ENCODE measurements around the gene FAM13B.
"Not testable (repeated sequence)": the region's sequence is repeated elsewhere in the genome, so short reads cannot be mapped to it uniquely, and the experiment has no call there.

FAM13B gene

GRCh38 chr5:138026793-138027192 lies 6.1 kb downstream of the FAM13B start:
- H3K9me3 ChIP-seq (ENCODE audit: control insufficient read depth, insufficient read depth, low read length); H3K36me3 ChIP-seq (ENCODE audit: insufficient read depth, low read length); H3K9ac ChIP-seq (ENCODE audit: low read depth, low read length); H3K4me1 ChIP-seq (ENCODE audit: insufficient read depth, low read length): not testable (repeated sequence)

- H3K36me3 ChIP-seq (ENCODE audit: insufficient read depth, low read length): no peaks in the 10 kb centered on the region
- no peaks in the 10 kb centered on the region; the same call in 1 of the 2 replicates for H3K4me1 ChIP-seq (ENCODE audit: insufficient read depth, low read length)
- H3K9me3 ChIP-seq (ENCODE audit: control insufficient read depth, insufficient read depth, low read length): no peaks in the 10 kb centered on the region
- H3K9ac ChIP-seq (ENCODE audit: low read depth, low read length): no peak overlapping the region
Observed at GRCh38 chr5:138025285-138025684, 7.6 kb downstream of the FAM13B start.

GRCh38 chr5:138024117-138024516 lies 8.8 kb downstream of the FAM13B start:
- Histone ChIP-seq H3K36me3 (ENCODE audit: insufficient read depth, low read length) (no peaks in the 10 kb centered on the region; the same call in 1 of the 2 replicates), H3K9ac (ENCODE audit: low read depth, low read length) (no peak overlapping the region), H3K4me1 (ENCODE audit: insufficient read depth, low read length) (no peaks in the 10 kb centered on the region; the same call in 1 of the 2 replicates), H3K9me3 (ENCODE audit: control insufficient read depth, insufficient read depth, low read length) (no peaks in the 10 kb centered on the region)

- Histone ChIP-seq H3K4me1 (ENCODE audit: insufficient read depth, low read length) (no peaks in the 10 kb centered on the region; the same call in 1 of the 2 replicates), H3K36me3 (ENCODE audit: insufficient read depth, low read length) (peaks cover under 1% of the 10 kb centered on the region; the same call in 1 of the 2 replicates), H3K9ac (ENCODE audit: low read depth, low read length) (no peak overlapping the region)
Observed at GRCh38 chr5:138022912-138023311, 10.0 kb downstream of the FAM13B start.

DNA sequence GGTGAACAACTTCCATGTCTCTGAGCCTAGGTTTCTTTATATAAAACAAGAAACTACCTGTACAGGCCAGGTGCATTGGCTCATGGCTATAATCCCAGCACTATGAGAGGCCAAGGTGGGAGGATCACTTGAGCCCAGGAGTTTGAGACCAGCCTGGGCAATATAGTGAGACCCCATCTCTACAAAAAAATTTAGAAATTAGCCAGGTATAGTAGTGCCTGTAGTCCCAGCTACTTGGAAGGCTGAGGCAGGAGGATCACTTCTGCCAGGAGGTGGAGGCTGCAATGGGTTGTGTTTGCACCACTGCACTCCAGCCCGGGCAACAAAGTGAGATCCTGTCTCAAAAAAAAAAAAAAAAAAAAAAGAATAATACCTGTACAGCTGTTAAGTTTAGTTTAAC lies 11.1 kb downstream of the FAM13B start:
- Histone ChIP-seq H3K9ac (ENCODE audit: low read depth, low read length) (no peak overlapping the region), H3K9me3 (ENCODE audit: control insufficient read depth, insufficient read depth, low read length) (no peaks in the 10 kb centered on the region), H3K4me1 (ENCODE audit: insufficient read depth, low read length) (no peaks in the 10 kb centered on the region; the same call in 1 of the 2 replicates), H3K36me3 (ENCODE audit: insufficient read depth, low read length) (peaks cover 3% of the 10 kb centered on the region; the same call in 1 of the 2 replicates)

More at GRCh38 chr5:138022912-138023311, 10.0 kb downstream of the FAM13B start:
- H3K9me3 ChIP-seq (ENCODE audit: control insufficient read depth, insufficient read depth, low read length): no peaks in the 10 kb centered on the region

DNA sequence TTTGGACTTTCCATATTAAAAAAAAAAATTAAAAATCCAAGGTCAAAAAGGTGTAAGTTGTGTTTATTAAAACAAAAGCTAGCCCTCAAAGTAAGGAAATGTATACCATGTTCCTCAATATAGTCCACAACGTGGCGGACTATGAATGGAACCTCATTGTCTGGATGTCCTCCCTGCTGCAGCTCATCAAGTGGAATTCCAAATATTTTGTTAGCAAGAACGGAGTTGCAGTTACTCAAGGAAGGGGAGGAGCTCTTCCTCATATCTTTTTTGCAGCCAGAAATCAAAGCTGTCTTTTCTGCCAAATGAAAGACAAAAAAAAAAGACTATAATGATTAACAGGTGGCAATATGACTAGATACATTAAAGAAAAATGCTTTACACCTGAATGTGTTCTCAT lies 14.0 kb downstream of the FAM13B start:
- Histone ChIP-seq H3K9ac (ENCODE audit: low read depth, low read length) (no peak overlapping the region), H3K9me3 (ENCODE audit: control insufficient read depth, insufficient read depth, low read length) (no peaks in the 10 kb centered on the region), H3K36me3 (ENCODE audit: insufficient read depth, low read length) (peaks cover 12% of the 10 kb centered on the region), H3K4me1 (ENCODE audit: insufficient read depth, low read length) (no peaks in the 10 kb centered on the region; the same call in 1 of the 2 replicates)

GRCh38 chr5:138015916-138016315 lies 17.0 kb downstream of the FAM13B start:
- Histone ChIP-seq H3K36me3 (ENCODE audit: insufficient read depth, low read length) (peaks cover 12% of the 10 kb centered on the region), H3K4me1 (ENCODE audit: insufficient read depth, low read length) (no peaks in the 10 kb centered on the region), H3K9ac (ENCODE audit: low read depth, low read length) (no peak overlapping the region), H3K9me3 (ENCODE audit: control insufficient read depth, insufficient read depth, low read length) (no peaks in the 10 kb centered on the region)

DNA sequence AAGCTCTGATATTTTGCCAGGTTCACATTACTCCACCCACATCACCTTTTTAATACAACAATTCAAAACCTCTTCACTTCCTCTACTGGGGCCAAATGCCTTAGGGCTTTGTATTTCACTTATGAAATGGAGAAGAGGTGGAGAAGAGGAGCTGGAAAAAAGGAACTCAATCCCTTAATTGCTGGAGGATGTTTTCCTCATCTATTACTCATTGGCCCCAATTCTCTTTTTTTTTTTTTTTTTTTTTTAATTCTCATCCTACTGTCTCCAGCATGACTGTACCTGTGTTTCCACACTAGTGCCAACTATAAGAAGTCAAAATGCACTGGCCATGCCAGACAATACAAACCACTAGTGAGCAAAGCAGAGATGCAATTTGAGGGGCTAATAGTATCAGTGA lies 20.9 kb downstream of the FAM13B start:
- H3K9me3 ChIP-seq (ENCODE audit: control insufficient read depth, insufficient read depth, low read length): no peaks in the 10 kb centered on the region
- H3K4me1 ChIP-seq (ENCODE audit: insufficient read depth, low read length): no peaks in the 10 kb centered on the region
- H3K9ac ChIP-seq (ENCODE audit: low read depth, low read length): no peak overlapping the region
- H3K36me3 ChIP-seq (ENCODE audit: insufficient read depth, low read length): peaks cover 17% of the 10 kb centered on the region

GRCh38 chr5:138000102-138000723 lies 32.7 kb downstream of the FAM13B start:
- Histone ChIP-seq H3K9me3 (ENCODE audit: control insufficient read depth, insufficient read depth, low read length) (no peaks in the 10 kb centered on the region), H3K36me3 (ENCODE audit: insufficient read depth, low read length) (peaks cover 3% of the 10 kb centered on the region; the same call in 1 of the 2 replicates), H3K9ac (ENCODE audit: low read depth, low read length) (no peak overlapping the region), H3K4me1 (ENCODE audit: insufficient read depth, low read length) (no peaks in the 10 kb centered on the region)

- H3K9me3 ChIP-seq (ENCODE audit: control insufficient read depth, insufficient read depth, low read length): no peaks in the 10 kb centered on the region
- no peaks in the 10 kb centered on the region for H3K4me1 ChIP-seq (ENCODE audit: insufficient read depth, low read length)
- no peak overlapping the region for H3K9ac ChIP-seq (ENCODE audit: low read depth, low read length)
- peaks cover 3% of the 10 kb centered on the region; the same call in 1 of the 2 replicates for H3K36me3 ChIP-seq (ENCODE audit: insufficient read depth, low read length)
Observed at GRCh38 chr5:137997726-137998213, 35.1 kb downstream of the FAM13B start.

- Histone ChIP-seq H3K36me3 (ENCODE audit: insufficient read depth, low read length) (peaks cover 3% of the 10 kb centered on the region; the same call in 1 of the 2 replicates), H3K4me1 (ENCODE audit: insufficient read depth, low read length) (no peaks in the 10 kb centered on the region), H3K9me3 (ENCODE audit: control insufficient read depth, insufficient read depth, low read length) (no peaks in the 10 kb centered on the region), H3K9ac (ENCODE audit: low read depth, low read length) (no peak overlapping the region)
Observed at GRCh38 chr5:137995749-137996128, 37.1 kb downstream of the FAM13B start.

DNA sequence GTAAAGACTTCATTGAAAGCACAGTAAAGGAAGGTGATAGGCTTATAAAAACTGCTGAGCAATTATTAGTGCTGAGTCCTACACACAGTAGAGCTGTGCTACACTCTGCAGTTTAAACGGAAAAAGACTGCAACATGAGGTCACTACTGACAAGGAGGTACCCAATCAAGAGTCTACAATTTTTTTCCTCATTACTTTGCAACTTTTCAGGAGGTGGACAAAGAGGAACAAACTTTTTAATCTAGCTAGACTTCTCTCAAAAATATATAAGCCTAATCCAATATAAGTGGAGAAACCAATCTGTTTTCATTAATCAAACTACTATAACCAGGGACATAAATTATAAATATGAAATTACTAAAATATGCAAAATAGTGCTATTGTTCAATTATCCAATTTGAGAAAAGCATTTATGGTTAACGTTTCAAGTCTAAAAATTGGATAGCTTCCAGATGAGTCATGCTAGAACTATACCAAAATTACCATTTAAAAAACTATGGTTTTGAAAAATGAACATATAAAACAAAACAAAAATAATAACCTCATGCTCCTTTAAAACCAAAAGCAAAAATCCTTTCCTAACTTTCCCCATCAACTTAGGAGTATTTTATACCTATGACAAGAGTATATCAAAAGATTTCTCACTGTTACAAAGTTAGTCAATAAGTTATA lies 37.7 kb downstream of the FAM13B start:
- Histone ChIP-seq H3K9ac (ENCODE audit: low read depth, low read length) (no peak overlapping the region), H3K36me3 (ENCODE audit: insufficient read depth, low read length) (peaks cover 3% of the 10 kb centered on the region; the same call in 1 of the 2 replicates), H3K9me3 (ENCODE audit: control insufficient read depth, insufficient read depth, low read length) (no peaks in the 10 kb centered on the region), H3K4me1 (ENCODE audit: insufficient read depth, low read length) (no peaks in the 10 kb centered on the region)

DNA sequence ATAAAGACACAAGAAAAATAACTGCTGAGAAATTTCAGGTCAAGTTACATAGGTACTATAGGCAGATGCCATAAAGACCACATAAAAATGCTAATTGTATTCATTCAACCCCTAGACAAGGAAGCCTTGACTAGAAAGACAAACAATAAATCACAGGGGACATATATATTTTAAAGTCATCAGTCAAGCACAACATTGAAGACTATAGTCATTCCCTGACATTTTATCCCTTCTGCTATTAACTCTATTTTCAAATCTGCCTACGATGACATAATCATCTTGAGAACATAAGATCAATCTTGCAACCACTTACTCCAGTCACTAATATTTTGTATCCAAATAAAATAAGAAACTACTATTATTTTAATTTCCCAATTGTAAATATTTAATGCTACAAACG lies 38.3 kb downstream of the FAM13B start:
- Histone ChIP-seq H3K9ac (ENCODE audit: low read depth, low read length) (no peak overlapping the region), H3K9me3 (ENCODE audit: control insufficient read depth, insufficient read depth, low read length) (no peaks in the 10 kb centered on the region), H3K4me1 (ENCODE audit: insufficient read depth, low read length) (no peaks in the 10 kb centered on the region), H3K36me3 (ENCODE audit: insufficient read depth, low read length) (peaks cover 3% of the 10 kb centered on the region; the same call in 1 of the 2 replicates)

- no peaks in the 10 kb centered on the region for H3K4me1 ChIP-seq (ENCODE audit: insufficient read depth, low read length)
- no peaks in the 10 kb centered on the region for H3K9me3 ChIP-seq (ENCODE audit: control insufficient read depth, insufficient read depth, low read length)
- peaks cover 6% of the 10 kb centered on the region; the same call in 1 of the 2 replicates for H3K36me3 ChIP-seq (ENCODE audit: insufficient read depth, low read length)
- no peak overlapping the region for H3K9ac ChIP-seq (ENCODE audit: low read depth, low read length)
Observed at GRCh38 chr5:137989419-137989818, 43.5 kb downstream of the FAM13B start.

DNA sequence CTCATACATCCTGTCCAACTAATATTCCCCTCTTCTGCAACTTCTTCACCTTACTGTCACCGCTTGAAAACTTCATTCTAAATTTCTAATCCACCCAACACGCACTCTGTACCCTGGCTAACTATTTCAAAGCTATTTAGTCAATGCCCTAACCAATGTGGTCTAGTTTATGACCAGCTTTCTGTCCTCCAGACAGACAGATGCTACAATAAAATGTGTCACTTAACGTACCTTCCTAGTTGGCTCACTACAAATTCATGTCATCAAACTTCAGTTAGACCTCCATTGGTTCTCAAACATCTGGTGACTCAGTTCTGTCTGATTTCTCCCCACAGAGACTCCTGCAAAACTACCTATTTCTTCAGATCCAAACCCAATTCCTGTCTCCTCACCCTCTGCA lies 57.7 kb downstream of the FAM13B start:
- Histone ChIP-seq H3K4me1 (ENCODE audit: insufficient read depth, low read length) (no peaks in the 10 kb centered on the region), H3K9me3 (ENCODE audit: control insufficient read depth, insufficient read depth, low read length) (no peaks in the 10 kb centered on the region; the same call in 1 of the 2 replicates), H3K36me3 (ENCODE audit: insufficient read depth, low read length) (peaks cover 7% of the 10 kb centered on the region; the same call in 1 of the 2 replicates), H3K9ac (ENCODE audit: low read depth, low read length) (no peak overlapping the region)

Data from ES-I3 (cell line).